Brain microvascular endothelial cell (primary cell): ENCODE data around the gene SMIM5.

Experiments
- DNase-seq: peaks from one replicate; pipeline ENCODE4 v3.0.0-alpha.2; 2020
- H3K27ac ChIP-seq: fragments of 250-450 bp; sonication (Bioruptor Pico); 2 replicates; pipeline ENCODE4 v1.5.1; 2020; ENCODE audit warnings: mild to moderate bottlenecking, moderate library complexity
- H3K27me3 ChIP-seq: fragments of 250-450 bp; sonication (Bioruptor Pico); replicated peaks from 2 replicates; pipeline ENCODE4 v1.5.1; 2020; ENCODE audit warnings: mild to moderate bottlenecking
- H3K36me3 ChIP-seq: fragments of 250-450 bp; sonication (Bioruptor Pico); replicated peaks from 2 replicates; pipeline ENCODE4 v1.5.1; 2020; ENCODE audit warnings: mild to moderate bottlenecking
- H3K4me3 ChIP-seq: 2 replicates; pipeline ENCODE4 v1.5.1; 2011; ENCODE audit warnings: low read depth, mild to moderate bottlenecking, control low read depth, low read length, moderate library complexity
- CTCF ChIP-seq: IDR thresholded peaks from 2 replicates; pipeline ENCODE4 v1.5.1; 2011; ENCODE audit warnings: low read depth, mild to moderate bottlenecking, moderate library complexity, low read length, control low read depth, inconsistent platforms; ENCODE audit errors: missing control alignments
- in situ Hi-C: cut with HindIII; loops from 2 replicates; pipeline ENCODE4 v1.10.0; 2017; ENCODE audit warnings: low sequenced_read_pairs, low pct_ligation_motif_present

SMIM5 gene

GRCh38 chr17:75625813-75626486 lies 7.3 kb upstream of the SMIM5 start:
- Histone ChIP-seq H3K27ac (no peak overlapping the region), H3K4me3 (no peak overlapping the region), H3K36me3 (no peaks in the 10 kb centered on the region), H3K27me3 (no peaks in the 10 kb centered on the region)
- in situ Hi-C loops, result no loop called here
- DNase-seq, result no peak
- TF ChIP-seq CTCF, result peak; percentile 91

- DNase-seq, result no peak
- no peaks in the 10 kb centered on the region for H3K27me3 ChIP-seq
- H3K36me3 ChIP-seq, result no peaks in the 10 kb centered on the region
- no peak overlapping the region for H3K4me3 ChIP-seq
- in situ Hi-C loops, result no loop called here
- H3K27ac ChIP-seq, result no peak overlapping the region
- TF ChIP-seq CTCF, result no peak
Measured at GRCh38 chr17:75626496-75627038, 6.7 kb upstream of the SMIM5 start.

GRCh38 chr17:75627094-75627493 lies 6.1 kb upstream of the SMIM5 start:
- in situ Hi-C loops, result no loop called here
- no peaks in the 10 kb centered on the region for H3K27me3 ChIP-seq
- H3K36me3 ChIP-seq, result no peaks in the 10 kb centered on the region
- DNase-seq, result no peak
- no peak overlapping the region for H3K4me3 ChIP-seq
- TF ChIP-seq CTCF, result no peak
- H3K27ac ChIP-seq, result no peak overlapping the region

GRCh38 chr17:75628425-75628824 lies 4.8 kb upstream of the SMIM5 start:
- no peaks in the 10 kb centered on the region for H3K27me3 ChIP-seq
- H3K36me3 ChIP-seq, result no peaks in the 10 kb centered on the region
- DNase-seq, result no peak
- in situ Hi-C loops, result no loop called here
- H3K4me3 ChIP-seq, result no peak overlapping the region
- no peak for TF ChIP-seq CTCF
- H3K27ac ChIP-seq, result no peak overlapping the region

GRCh38 chr17:75629157-75629556 lies 4.1 kb upstream of the SMIM5 start:
- H3K4me3 ChIP-seq, result no peak overlapping the region
- H3K27me3 ChIP-seq, result no peaks in the 10 kb centered on the region
- no peak overlapping the region for H3K27ac ChIP-seq
- no peak for DNase-seq
- in situ Hi-C loops, result no loop called here
- no peaks in the 10 kb centered on the region for H3K36me3 ChIP-seq
- TF ChIP-seq CTCF, result no peak
